GM19463 (cell line): ENCODE results near the gene MAGIX.
"Not testable (repeated sequence)": the region's sequence is repeated elsewhere in the genome, so short reads cannot be mapped to it uniquely, and the experiment has no call there.

Experiments
- ATAC-seq: cut with Tn5 transposase; IDR thresholded peaks from one replicate; pipeline ENCODE4 v1.9.1; 2021; ENCODE audit warnings: mild to moderate bottlenecking, moderate library complexity; ENCODE audit not compliant: unreplicated experiment

MAGIX gene

GRCh38 chrX:49162620-49163019 lies at the start of gene MAGIX:
TSS of gene MAGIX (plus strand) at chrX:49162758. CDS start at chrX:49162890, 132 bp downstream.
- ATAC-seq, result no peak

GRCh38 chrX:49116076-49116475 lies 46.5 kb upstream of the MAGIX start:
- ATAC-seq, result no peak

GRCh38 chrX:49116716-49117115 lies 45.8 kb upstream of the MAGIX start:
- no peak for ATAC-seq

DNA sequence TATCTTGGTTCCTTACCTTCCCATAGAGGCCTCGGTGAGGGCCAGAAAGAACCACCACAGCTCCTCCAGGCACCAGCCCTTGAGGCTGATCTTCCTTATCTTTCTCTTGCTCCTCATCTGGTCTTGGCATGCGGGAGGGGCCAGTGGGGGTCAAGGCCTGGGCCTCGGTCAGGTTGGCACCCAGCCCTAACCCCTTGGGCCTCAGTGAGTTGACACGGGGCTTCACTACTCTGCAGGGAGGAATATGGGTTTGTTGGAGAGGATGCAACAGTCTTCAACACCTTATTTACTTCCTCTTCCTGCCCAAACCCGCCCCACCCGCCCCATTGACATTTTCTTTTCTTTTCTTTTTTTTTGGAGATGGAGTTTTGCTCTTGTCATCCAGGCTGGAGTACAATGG lies 45.0 kb upstream of the MAGIX start:
- ATAC-seq, result no peak

- ATAC-seq, result no peak
Measured at GRCh38 chrX:49120091-49120490, 42.5 kb upstream of the MAGIX start.

GRCh38 chrX:49122499-49122898 lies 40.1 kb upstream of the MAGIX start:
- ATAC-seq, result no peak

- ATAC-seq, result not testable (repeated sequence)
Measured at GRCh38 chrX:49127742-49128258, 34.8 kb upstream of the MAGIX start.

- ATAC-seq, result no peak
Measured at GRCh38 chrX:49129427-49129826, 33.1 kb upstream of the MAGIX start.

DNA sequence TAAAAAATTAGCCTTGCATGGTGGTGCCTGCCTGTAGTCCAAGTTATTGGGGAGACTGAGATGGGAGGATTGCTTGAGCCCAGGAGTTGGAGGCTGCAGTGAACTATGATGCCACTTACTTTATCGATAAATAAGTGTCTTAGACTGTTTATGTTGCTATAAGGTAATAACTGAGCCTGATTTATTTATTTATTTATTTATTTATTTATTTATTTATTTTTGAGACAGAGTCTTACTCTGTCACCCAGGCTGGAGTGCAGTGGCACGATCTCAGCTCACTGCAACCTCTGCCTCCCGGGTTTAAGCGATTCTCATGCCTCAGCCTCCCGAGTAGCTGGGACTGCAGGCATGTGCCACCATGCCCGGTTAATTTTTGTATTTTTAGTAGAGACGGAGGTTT lies 30.3 kb upstream of the MAGIX start:
- not testable (repeated sequence) for ATAC-seq

DNA sequence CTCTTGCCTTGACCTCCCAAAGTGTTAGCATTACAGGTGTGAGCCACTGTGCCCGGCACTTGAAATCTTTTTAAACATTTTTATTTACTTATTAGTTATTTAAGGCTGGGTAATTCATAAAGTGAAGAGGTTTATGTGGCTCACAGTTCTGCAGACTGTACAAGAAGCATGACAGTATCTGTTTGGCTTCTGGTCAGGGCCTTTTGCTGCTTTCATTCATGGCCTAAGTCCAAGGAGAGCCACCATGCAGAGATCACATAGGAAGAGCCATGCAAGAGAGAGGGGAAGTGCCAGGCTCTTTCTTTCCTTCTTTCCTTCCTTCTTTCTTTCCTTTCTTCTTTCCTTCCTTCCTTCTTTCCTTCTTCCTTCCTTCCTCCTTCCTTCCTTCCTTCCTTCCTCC lies 28.8 kb upstream of the MAGIX start:
- no peak for ATAC-seq

GRCh38 chrX:49137492-49137891 lies 25.1 kb upstream of the MAGIX start:
- no peak for ATAC-seq

- no peak for ATAC-seq
Measured at GRCh38 chrX:49139713-49140112, 22.8 kb upstream of the MAGIX start.

DNA sequence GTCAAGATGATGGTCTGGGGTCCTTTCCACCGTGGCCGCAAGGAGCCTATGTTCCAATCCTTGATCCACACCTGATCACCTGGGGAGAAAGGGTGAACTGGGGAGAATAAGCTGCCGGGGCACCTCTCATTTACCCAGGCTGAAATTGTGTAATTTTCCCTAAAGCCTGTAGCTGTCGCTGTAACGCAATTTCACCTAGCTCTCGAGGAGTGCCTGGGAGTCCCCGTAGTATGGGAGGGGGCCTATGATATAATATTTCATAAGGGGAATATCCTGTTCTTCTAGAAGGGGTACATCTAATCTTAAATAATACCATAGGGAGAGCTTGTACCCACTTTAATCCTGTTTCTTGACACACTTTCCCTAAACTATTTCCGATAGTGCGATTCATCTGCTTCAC lies 20.3 kb upstream of the MAGIX start:
- ATAC-seq, result not testable (repeated sequence)

GRCh38 chrX:49143154-49143553 lies 19.4 kb upstream of the MAGIX start:
- not testable (repeated sequence) for ATAC-seq

DNA sequence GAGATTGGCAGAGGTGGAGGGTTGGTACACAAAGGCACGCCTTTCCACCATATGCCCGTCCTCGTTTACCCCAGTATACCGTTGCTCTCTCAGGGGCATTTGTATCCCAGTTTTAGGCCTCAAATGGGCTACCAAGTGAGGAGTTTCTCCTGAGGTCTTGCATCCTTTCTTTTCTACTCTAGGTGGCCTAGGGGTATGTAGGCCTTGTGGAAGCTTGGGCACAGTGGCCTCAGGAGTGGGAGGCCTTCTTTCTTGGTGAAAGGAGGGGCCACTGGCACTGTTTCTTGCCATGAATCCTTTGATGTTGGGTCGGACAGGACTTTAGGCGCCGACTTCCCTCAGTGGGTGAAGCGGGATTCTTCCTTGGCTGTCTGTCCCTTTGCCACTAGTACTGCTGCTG lies 15.3 kb upstream of the MAGIX start:
- ATAC-seq, result no peak

- no peak for ATAC-seq
Measured at GRCh38 chrX:49147936-49148335, 14.6 kb upstream of the MAGIX start.

GRCh38 chrX:49148390-49149100 lies 14.0 kb upstream of the MAGIX start:
- not testable (repeated sequence) for ATAC-seq

DNA sequence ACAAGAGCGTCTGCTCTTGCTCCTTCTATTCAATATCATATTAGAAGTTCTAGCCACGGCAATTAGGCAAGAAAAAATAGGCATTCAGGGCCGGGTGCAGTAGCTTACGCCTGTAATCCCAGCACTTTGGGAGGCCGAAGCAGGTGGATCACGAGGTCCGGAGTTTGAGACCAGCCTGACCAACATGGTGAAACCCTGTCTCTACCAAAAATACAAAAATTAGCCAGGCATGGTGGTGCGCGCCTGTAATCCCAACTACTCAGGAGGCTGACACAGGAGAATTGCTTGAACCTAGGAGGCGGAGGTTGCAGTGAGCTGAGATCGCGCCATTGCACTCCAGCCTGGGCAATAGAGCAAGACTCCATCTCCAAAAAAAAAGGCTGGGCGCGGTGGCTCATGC lies 13.3 kb upstream of the MAGIX start:
- ATAC-seq, result not testable (repeated sequence)

GRCh38 chrX:49153467-49153866 lies 9.1 kb upstream of the MAGIX start:
- ATAC-seq, result no peak

GRCh38 chrX:49155243-49155899 lies 7.2 kb upstream of the MAGIX start:
- no peak for ATAC-seq

- peak; percentile 90 for ATAC-seq
Measured at GRCh38 chrX:49155900-49156837, 6.4 kb upstream of the MAGIX start.
